RWPE2 (cell line): Measurements from ENCODE around the gene WWP2.
"Not testable (repeated sequence)": the region's sequence is repeated elsewhere in the genome, so short reads cannot be mapped to it uniquely, and the experiment has no call there.

ENCODE experiments used
- ATAC-seq: fragments of 200-7000 bp; cut with Tn5 transposase; 3 replicates; pipeline ENCODE4 v1.9.1; 2021; ENCODE audit warnings: low read depth
- DNase-seq: peaks from one replicate; pipeline ENCODE4 v3.0.0-alpha.2; 2020; ENCODE audit warnings: low spot score
- H3K27ac ChIP-seq: fragments of 450-650 bp; 2 replicates; pipeline ENCODE4 v1.5.1; 2017; ENCODE audit warnings: mild to moderate bottlenecking; ENCODE audit not compliant: poor library complexity, severe bottlenecking
- H3K27me3 ChIP-seq: fragments of 250-450 bp; sonication (Bioruptor Pico); 2 replicates; pipeline ENCODE4 v1.5.1; 2021; ENCODE audit warnings: mild to moderate bottlenecking, moderate library complexity; ENCODE audit not compliant: insufficient read depth, poor library complexity, severe bottlenecking
- H3K36me3 ChIP-seq: fragments of 250-450 bp; sonication (Bioruptor Pico); 2 replicates; pipeline ENCODE4 v1.5.1; 2020; ENCODE audit warnings: low read depth, mild to moderate bottlenecking, moderate library complexity
- H3K4me1 ChIP-seq: fragments of 250-450 bp; sonication (Bioruptor Pico); 2 replicates; pipeline ENCODE4 v1.5.1; 2021; ENCODE audit warnings: mild to moderate bottlenecking, moderate library complexity; ENCODE audit not compliant: insufficient read depth, poor library complexity, severe bottlenecking
- H3K4me3 ChIP-seq: fragments of 250-450 bp; sonication (Bioruptor Pico); 2 replicates; pipeline ENCODE4 v1.5.1; 2021; ENCODE audit warnings: mild to moderate bottlenecking, moderate library complexity; ENCODE audit not compliant: severe bottlenecking
- H3K9me3 ChIP-seq: fragments of 250-450 bp; sonication (Bioruptor Pico); 2 replicates; pipeline ENCODE4 v1.5.1; 2021; ENCODE audit warnings: mild to moderate bottlenecking, moderate library complexity; ENCODE audit not compliant: severe bottlenecking
- TF ChIP-seq, protein P1 (sequence below): fragments of 450-650 bp; IDR thresholded peaks from one replicate; pipeline ENCODE4 v1.5.1; 2017; ENCODE audit warnings: mild to moderate bottlenecking, moderate library complexity; ENCODE audit not compliant: poor library complexity, severe bottlenecking

WWP2 gene

DNA sequence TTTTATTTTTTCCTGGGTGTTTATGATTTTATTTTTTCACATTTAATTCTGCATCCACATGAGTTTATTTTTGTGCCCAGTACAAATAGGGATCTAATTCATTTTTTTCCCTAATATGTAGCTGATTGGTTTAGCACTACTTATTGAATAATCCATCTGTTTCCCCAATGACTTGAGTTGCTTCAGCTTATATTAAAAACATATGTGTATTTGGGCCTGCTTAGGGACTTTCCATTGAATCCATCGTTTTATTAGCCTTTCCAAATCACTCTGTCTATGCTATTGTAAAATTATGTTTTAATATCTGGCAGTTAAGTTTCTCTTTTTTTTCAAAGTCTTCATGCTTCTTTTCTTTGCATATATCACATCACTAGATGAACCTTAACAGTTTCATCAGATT is 42.2 kb downstream of the WWP2 start:
- ATAC-seq (no peak), DNase-seq (no peak)
- Histone ChIP-seq H3K4me1 (no peaks in the 10 kb centered on the region), H3K4me3 (no peak overlapping the region), H3K9me3 (peaks cover 2% of the 10 kb centered on the region), H3K27me3 (no peaks in the 10 kb centered on the region), H3K36me3 (peaks cover 24% of the 10 kb centered on the region), H3K27ac (no peak overlapping the region)
- TF ChIP-seq, protein P1, sequence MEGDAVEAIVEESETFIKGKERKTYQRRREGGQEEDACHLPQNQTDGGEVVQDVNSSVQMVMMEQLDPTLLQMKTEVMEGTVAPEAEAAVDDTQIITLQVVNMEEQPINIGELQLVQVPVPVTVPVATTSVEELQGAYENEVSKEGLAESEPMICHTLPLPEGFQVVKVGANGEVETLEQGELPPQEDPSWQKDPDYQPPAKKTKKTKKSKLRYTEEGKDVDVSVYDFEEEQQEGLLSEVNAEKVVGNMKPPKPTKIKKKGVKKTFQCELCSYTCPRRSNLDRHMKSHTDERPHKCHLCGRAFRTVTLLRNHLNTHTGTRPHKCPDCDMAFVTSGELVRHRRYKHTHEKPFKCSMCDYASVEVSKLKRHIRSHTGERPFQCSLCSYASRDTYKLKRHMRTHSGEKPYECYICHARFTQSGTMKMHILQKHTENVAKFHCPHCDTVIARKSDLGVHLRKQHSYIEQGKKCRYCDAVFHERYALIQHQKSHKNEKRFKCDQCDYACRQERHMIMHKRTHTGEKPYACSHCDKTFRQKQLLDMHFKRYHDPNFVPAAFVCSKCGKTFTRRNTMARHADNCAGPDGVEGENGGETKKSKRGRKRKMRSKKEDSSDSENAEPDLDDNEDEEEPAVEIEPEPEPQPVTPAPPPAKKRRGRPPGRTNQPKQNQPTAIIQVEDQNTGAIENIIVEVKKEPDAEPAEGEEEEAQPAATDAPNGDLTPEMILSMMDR, result no peak

DNA sequence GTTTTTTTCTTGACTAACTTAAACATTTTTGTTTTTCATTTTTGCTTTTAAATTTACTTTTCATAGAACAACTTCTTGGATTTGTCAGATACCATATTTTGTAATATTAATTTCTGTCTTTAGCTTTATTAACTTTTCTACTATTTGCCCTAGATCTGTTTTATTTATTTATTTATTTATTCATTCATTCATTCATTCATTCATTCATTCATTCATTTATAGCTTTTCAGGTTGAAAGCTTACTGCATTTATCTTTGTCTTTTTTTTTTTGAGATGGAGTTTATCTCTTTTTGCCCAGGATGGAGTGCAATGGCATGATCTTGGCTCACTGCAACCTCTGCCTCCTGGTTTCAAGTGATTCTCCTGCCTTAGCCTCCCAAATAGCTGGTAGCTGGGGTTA is 44.6 kb downstream of the WWP2 start:
- DNase-seq, H3K4me3 ChIP-seq, H3K27ac ChIP-seq, ATAC-seq, H3K27me3 ChIP-seq, H3K9me3 ChIP-seq, H3K4me1 ChIP-seq: not testable (repeated sequence)
- H3K36me3 ChIP-seq, result peaks cover 24% of the 10 kb centered on the region

DNA sequence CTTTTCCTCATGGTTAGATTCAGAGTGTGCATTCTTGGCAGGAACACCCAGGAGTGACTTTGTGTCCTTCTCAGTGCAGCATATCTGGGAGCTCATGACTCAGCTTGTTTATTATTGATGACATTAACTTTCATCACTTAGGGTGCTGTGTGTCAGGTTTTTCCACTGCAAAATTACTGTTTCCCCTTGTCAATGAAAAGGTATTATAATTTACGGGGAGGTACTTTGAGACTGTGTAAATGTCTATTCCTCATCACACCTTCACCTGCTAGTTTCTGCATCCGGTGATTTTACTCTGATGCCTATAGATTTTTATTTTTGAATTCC is 50.5 kb downstream of the WWP2 start:
- H3K36me3 ChIP-seq, result no peaks in the 10 kb centered on the region; the same call in 1 of the 2 replicates
- ATAC-seq, result no peak
- H3K4me3 ChIP-seq, result no peak overlapping the region
- no peaks in the 10 kb centered on the region for H3K27me3 ChIP-seq
- DNase-seq, result no peak
- no peaks in the 10 kb centered on the region for H3K9me3 ChIP-seq
- H3K27ac ChIP-seq, result no peak overlapping the region
- TF ChIP-seq, protein P1, result no peak
- no peaks in the 10 kb centered on the region for H3K4me1 ChIP-seq

DNA sequence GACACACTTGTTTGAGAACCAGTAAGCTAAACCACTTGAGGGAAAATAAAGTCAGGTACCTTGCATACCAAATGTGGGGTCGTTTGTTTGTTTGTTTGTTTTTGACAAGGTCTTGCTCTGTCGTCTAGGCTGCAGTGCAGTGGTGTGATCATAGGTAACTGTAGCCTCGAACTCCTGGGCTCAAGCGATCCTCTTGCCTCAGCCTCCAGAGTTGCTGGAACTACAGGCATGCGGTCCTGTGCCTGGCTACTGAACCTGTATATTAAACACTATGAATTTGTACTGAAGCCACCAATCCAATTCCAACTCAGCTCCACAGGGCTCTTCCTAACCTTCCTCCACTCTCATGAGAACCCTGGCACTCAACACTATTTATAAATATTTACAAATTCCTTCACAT is 51.9 kb downstream of the WWP2 start:
- Histone ChIP-seq H3K27me3 (no peaks in the 10 kb centered on the region), H3K27ac (no peak overlapping the region), H3K36me3 (no peaks in the 10 kb centered on the region; the same call in 1 of the 2 replicates), H3K4me3 (no peak overlapping the region), H3K4me1 (no peaks in the 10 kb centered on the region), H3K9me3 (no peaks in the 10 kb centered on the region)
- DNase-seq, result no peak
- no peak for ATAC-seq
- TF ChIP-seq, protein P1, result no peak

DNA sequence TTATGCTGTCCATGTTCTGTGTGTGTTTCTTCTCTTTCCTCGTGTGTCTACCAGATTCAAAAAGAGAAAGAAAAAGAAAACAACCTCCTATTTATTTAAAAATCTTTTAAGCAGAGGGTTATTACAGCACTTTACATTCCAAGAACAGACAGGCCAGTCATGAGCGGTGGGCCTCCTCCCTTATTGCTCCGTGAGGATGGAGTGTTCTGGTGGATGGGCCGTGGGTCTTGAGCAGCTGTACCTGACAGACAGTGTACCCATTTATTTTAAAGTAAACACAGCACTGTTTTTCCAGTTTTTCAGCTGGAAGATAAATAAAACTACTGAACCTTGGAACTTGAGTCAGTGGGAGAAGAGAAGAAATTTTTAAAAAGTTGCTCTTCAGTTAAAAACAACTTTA is 52.4 kb downstream of the WWP2 start:
- Histone ChIP-seq H3K36me3 (no peaks in the 10 kb centered on the region), H3K9me3 (no peaks in the 10 kb centered on the region), H3K4me1 (no peaks in the 10 kb centered on the region), H3K4me3 (no peak overlapping the region), H3K27me3 (no peaks in the 10 kb centered on the region), H3K27ac (no peak overlapping the region)
- TF ChIP-seq, protein P1, result no peak
- no peak for DNase-seq
- ATAC-seq, result no peak

DNA sequence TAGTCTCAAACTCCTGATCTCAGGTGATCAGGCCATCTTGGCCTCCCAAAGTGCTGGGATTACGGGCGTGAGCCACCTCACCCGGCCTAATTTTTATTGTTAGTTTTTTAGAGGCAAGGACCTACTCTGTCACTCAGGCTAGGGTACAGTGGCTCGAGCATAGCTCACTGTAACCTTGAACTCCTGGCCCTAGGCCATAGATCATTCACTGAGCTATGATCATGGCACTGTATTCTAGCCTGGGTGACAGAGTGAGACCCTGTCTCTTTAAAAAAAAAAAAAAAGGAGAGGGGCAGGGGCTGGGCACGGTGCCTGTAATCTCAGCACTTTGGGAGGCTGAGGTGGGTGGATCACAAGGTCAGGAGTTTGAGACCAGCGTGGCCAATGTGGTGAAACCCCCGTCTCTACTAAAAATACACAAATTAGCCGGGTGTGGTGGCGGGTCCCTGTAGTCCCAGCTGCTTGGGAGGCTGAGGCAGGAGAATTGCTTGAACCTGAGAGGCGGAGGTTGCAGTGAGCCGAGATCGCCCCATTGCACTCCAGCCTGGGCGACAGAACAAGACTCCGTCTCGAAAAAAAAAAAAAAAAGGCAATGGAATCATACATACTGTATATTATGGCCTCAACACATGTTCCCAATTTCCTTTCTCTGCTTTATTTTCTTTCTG is 53.2 kb downstream of the WWP2 start:
- H3K4me3 ChIP-seq, H3K27ac ChIP-seq, ATAC-seq, H3K36me3 ChIP-seq, H3K9me3 ChIP-seq, DNase-seq, H3K27me3 ChIP-seq, H3K4me1 ChIP-seq: not testable (repeated sequence)
